Neural cell (in vitro differentiated cells): ENCODE measurements around the gene ARL15. TPM values are rescaled to one million over a fixed set of nuclear protein-coding genes. Genes with fewer than 3 reads are reported as not detected.

Source experiments
- H2AFZ ChIP-seq: fragments of 200-600, 300-800 bp; sonication (generic), shearing (Covaris generic); 2 replicates; pipeline ENCODE4 v1.6.0; 2014; ENCODE audit warnings: low read depth, mild to moderate bottlenecking, antibody characterized with exemption, low read length, moderate library complexity
- H3F3A ChIP-seq: fragments of 200-600 bp; shearing (Covaris generic); 2 replicates; pipeline ENCODE4 v1.6.1; 2016; ENCODE audit warnings: mild to moderate bottlenecking, moderate library complexity, mixed read lengths, antibody characterized with exemption, low read length; ENCODE audit not compliant: insufficient read depth, poor library complexity, severe bottlenecking
- H3K27ac ChIP-seq: fragments of 200-600, 300-800 bp; sonication (generic), shearing (Covaris generic); 2 replicates; pipeline ENCODE4 v1.5.1; 2014; ENCODE audit warnings: mild to moderate bottlenecking, low read length, moderate library complexity
- H3K27me3 ChIP-seq: fragments of 300-800, 200-600 bp; sonication (generic), shearing (Covaris generic); 2 replicates; pipeline ENCODE4 v1.6.0; 2014; ENCODE audit warnings: mild to moderate bottlenecking, low read depth, low read length, moderate library complexity; ENCODE audit not compliant: insufficient read depth
- H3K36me3 ChIP-seq: fragments of 300-800, 200-600 bp; sonication (generic), shearing (Covaris generic); 2 replicates; pipeline ENCODE4 v1.5.1; 2014; ENCODE audit warnings: mild to moderate bottlenecking, antibody characterized with exemption, low read length, moderate library complexity; ENCODE audit not compliant: insufficient read depth
- H3K4me2 ChIP-seq: fragments of 300-800, 200-600 bp; sonication (generic), shearing (Covaris generic); 2 replicates; pipeline ENCODE4 v1.6.0; 2014; ENCODE audit warnings: mild to moderate bottlenecking, low read length
- H3K4me3 ChIP-seq: fragments of 300-800, 200-600 bp; sonication (generic), shearing (Covaris generic); 2 replicates; pipeline ENCODE4 v1.5.1; 2014; ENCODE audit warnings: mild to moderate bottlenecking, low read length, moderate library complexity
- H3K79me2 ChIP-seq: fragments of 200-600 bp; shearing (Covaris generic); replicated peaks from 2 replicates; pipeline ENCODE4 v1.6.0; 2014; ENCODE audit warnings: mild to moderate bottlenecking, low read length, moderate library complexity; ENCODE audit not compliant: insufficient read depth
- H3K9ac ChIP-seq: fragments of 300-800, 200-600 bp; sonication (generic), shearing (Covaris generic); 2 replicates; pipeline ENCODE4 v1.6.1; 2016; ENCODE audit warnings: mild to moderate bottlenecking, low read length, mixed read lengths
- H3K9me2 ChIP-seq: fragments of 200-600 bp; shearing (Covaris generic); 2 replicates; pipeline ENCODE4 v1.6.1; 2016; ENCODE audit warnings: mild to moderate bottlenecking, low read length, mixed read lengths; ENCODE audit not compliant: insufficient read depth
- H3K9me3 ChIP-seq: fragments of 200-600, 300-800 bp; sonication (generic), shearing (Covaris generic); 2 replicates; pipeline ENCODE4 v1.6.1; 2016; ENCODE audit warnings: mild to moderate bottlenecking, mixed run types, low read length, moderate library complexity, mixed read lengths
- H4K20me1 ChIP-seq: fragments of 200-600 bp; shearing (Covaris generic); 2 replicates; pipeline ENCODE4 v1.6.1; 2016; ENCODE audit warnings: mild to moderate bottlenecking, mixed run types; ENCODE audit not compliant: insufficient read depth
- CTCF ChIP-seq: fragments of 450-650 bp; IDR thresholded peaks from 2 replicates; pipeline ENCODE4 v1.5.1; 2014; ENCODE audit warnings: antibody characterized with exemption, mild to moderate bottlenecking, moderate library complexity; ENCODE audit not compliant: poor library complexity, severe bottlenecking
- EP300 ChIP-seq: fragments of 450-650 bp; conservative IDR thresholded peaks from 2 replicates; pipeline ENCODE4 v1.6.1; 2014; ENCODE audit warnings: antibody characterized with exemption, mild to moderate bottlenecking, moderate library complexity; ENCODE audit not compliant: poor library complexity, severe bottlenecking
- EZH2 ChIP-seq: fragments of 200-600, 300-800 bp; shearing (Covaris generic), sonication (generic); IDR thresholded peaks from 2 replicates; pipeline ENCODE4 v1.6.1; 2014; ENCODE audit warnings: antibody characterized with exemption, low read length, borderline replicate concordance, mild to moderate bottlenecking; ENCODE audit not compliant: insufficient read depth, poor library complexity, severe bottlenecking
- MXI1 ChIP-seq: fragments of 450-650 bp; conservative IDR thresholded peaks from 2 replicates; pipeline ENCODE4 v1.6.1; 2014; ENCODE audit warnings: antibody characterized with exemption, mild to moderate bottlenecking; ENCODE audit not compliant: poor library complexity, severe bottlenecking
- POLR2AphosphoS5 ChIP-seq: IDR thresholded peaks from 2 replicates; pipeline ENCODE4 v1.6.1; 2012
- RAD21 ChIP-seq: fragments of 450-650 bp; conservative IDR thresholded peaks from 2 replicates; pipeline ENCODE4 v1.6.1; 2014; ENCODE audit warnings: antibody characterized with exemption, mild to moderate bottlenecking, moderate library complexity
- REST ChIP-seq: IDR thresholded peaks from 2 replicates; pipeline ENCODE4 v1.6.1; 2012; ENCODE audit warnings: borderline replicate concordance
- SMC3 ChIP-seq: fragments of 450-650 bp; conservative IDR thresholded peaks from 2 replicates; pipeline ENCODE4 v1.6.1; 2014; ENCODE audit warnings: antibody characterized with exemption, mild to moderate bottlenecking, moderate library complexity; ENCODE audit not compliant: poor library complexity
- TAF1 ChIP-seq: IDR thresholded peaks from 2 replicates; pipeline ENCODE4 v1.6.1; 2012; ENCODE audit warnings: low read depth
- polyA plus RNA-seq: library from polyadenylated mRNA; depleted of rRNA; stranded (reverse); fragments of >200 nt; gene quantifications from 2 replicates; pipeline ENCODE4 v1.2.3, GENCODE V29; 2014

The ARL15 gene
- polyA plus RNA-seq, 1 donor from 2014 or later, result 51.9 TPM

- H3K9me2 ChIP-seq, result no peaks in the 10 kb centered on the region
- H3K27ac ChIP-seq, result no peak overlapping the region
- no peak overlapping the region for H3K4me2 ChIP-seq
- no peaks in the 10 kb centered on the region for H3K79me2 ChIP-seq
- no peaks in the 10 kb centered on the region for H3K9me3 ChIP-seq
- no peak overlapping the region for H3K4me3 ChIP-seq
- H3K9ac ChIP-seq, result no peak overlapping the region
- no peaks in the 10 kb centered on the region for H4K20me1 ChIP-seq
- H2AFZ ChIP-seq, result no peak overlapping the region
- no peaks in the 10 kb centered on the region for H3F3A ChIP-seq
- TF ChIP-seq MXI1 (no peak), EP300 (no peak), EZH2 (no peak), RAD21 (no peak), TAF1 (no peak), CTCF (no peak), REST (no peak), POLR2AphosphoS5 (no peak), SMC3 (no peak)
- H3K27me3 ChIP-seq, result no peaks in the 10 kb centered on the region
- no peaks in the 10 kb centered on the region for H3K36me3 ChIP-seq
Measured at GRCh38 chr5:54009357-54009756, 301.0 kb downstream of the ARL15 start.

GRCh38 chr5:54007827-54008777, 302.3 kb downstream of the ARL15 start:
- no peak overlapping the region for H3K27ac ChIP-seq
- H3K9me2 ChIP-seq, result no peaks in the 10 kb centered on the region
- no peak for TF ChIP-seq MXI1
- no peak for TF ChIP-seq EZH2
- no peak for TF ChIP-seq POLR2AphosphoS5
- no peak for TF ChIP-seq TAF1
- TF ChIP-seq SMC3, result no peak
- TF ChIP-seq EP300, result no peak
- TF ChIP-seq CTCF, result no peak
- H4K20me1 ChIP-seq, result no peaks in the 10 kb centered on the region
- H3K36me3 ChIP-seq, result no peaks in the 10 kb centered on the region
- no peaks in the 10 kb centered on the region for H3F3A ChIP-seq
- H3K9ac ChIP-seq, result no peak overlapping the region
- no peak overlapping the region for H2AFZ ChIP-seq
- no peak overlapping the region for H3K4me3 ChIP-seq
- no peak overlapping the region for H3K4me2 ChIP-seq
- no peaks in the 10 kb centered on the region for H3K27me3 ChIP-seq
- no peaks in the 10 kb centered on the region for H3K79me2 ChIP-seq
- no peaks in the 10 kb centered on the region for H3K9me3 ChIP-seq
